CD4-positive, alpha-beta T cell treated with Interleukin-6 for 4 hours (primary cell): ENCODE measurements around the gene MED22.
A peak's percentile ranks its signal among the peaks of the same experiment; 100 is the strongest.
"Not testable (repeated sequence)": the region's sequence is repeated elsewhere in the genome, so short reads cannot be mapped to it uniquely, and the experiment has no call there.

Source experiments
- DNase-seq: peaks from one replicate; pipeline ENCODE4 v3.0.0-alpha.2; 2020; ENCODE audit warnings: mixed read lengths

MED22 gene

DNA sequence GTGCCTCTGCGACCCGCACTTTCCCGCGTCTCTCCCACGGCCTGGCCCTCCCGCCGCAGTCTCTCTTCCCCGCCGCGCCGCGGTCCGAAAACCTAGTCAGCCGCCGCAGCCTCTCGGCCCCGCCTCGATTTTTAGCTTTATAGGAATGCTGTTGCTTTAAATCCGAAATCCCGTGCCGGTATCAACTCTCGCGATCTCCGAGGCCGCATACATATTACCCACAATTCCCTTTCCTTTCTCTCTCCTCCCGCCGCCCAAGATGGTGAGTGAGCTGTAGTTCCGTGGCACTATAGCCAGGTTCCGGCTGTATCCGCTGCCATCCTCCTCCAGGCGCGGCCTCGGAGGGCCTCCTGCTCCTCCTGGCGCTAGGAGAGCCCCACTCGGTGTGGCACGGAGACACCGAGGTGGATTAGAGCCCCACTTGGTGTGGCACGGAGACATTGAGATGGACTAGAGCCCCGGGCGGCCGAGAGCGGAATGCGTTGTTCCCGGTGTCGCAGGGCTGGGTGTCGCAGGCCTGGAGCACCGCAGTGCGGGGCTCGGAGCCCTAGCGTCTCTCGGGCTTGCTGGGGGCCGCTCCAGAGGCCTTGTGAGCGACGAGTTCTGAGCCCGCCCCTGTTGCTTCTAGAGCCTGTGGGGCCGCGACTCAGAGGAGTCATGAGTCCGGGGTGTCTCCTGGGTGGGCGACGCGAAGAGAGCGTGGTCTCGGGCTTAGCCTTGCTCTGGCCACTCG lies at the start of gene MED22, which contains the start of gene RPL7A:
TSS of gene MED22 (minus strand) at position 147 of the 733 bp plus-strand sequence. CDS start 1,469 bp downstream, outside the sequence.
TSS of gene RPL7A (plus strand) at position 234 of the 733 bp plus-strand sequence. CDS start at position 260, 26 bp downstream.
- DNase-seq: peak; percentile 93

DNA sequence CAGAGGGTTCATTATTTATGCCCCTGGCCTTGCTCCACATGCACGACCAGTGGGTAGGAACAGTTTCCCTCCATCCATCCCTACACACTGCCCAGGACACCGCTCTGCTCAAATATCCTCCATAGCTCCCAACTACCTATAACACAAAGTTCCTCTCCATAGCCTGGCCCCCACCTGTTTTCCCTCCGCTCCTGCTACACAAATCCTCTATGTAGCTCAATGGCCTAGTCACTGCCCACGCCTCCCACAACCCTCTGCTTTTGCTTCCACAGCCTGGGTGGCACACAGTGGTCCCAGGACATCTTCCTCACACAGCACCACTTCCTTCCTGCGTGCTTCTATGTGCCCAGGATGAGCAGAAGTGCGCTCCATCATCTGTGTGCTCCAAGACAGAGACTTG lies 49.4 kb upstream of the MED22 start:
- DNase-seq: no peak

DNA sequence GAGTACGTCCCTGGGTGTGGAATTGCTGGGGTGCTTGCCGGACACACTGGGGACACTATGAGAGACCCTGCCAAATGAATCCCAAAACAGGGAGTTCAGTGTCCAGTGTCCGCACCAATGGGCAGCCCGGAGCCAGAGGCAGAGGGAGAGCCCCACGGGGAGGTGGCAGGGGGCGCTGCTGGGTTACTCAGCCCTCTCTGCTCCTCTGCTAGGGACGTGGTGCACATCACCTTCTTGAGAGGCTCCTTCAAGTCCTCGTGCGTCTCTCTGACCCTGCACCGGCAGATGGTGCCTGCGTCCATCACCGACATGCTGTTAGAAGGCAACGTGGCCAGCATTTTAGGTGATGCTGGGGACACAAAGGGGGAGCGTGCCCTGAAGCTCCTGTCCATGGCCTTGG lies 49.0 kb upstream of the MED22 start:
- DNase-seq: peak; percentile 9

DNA sequence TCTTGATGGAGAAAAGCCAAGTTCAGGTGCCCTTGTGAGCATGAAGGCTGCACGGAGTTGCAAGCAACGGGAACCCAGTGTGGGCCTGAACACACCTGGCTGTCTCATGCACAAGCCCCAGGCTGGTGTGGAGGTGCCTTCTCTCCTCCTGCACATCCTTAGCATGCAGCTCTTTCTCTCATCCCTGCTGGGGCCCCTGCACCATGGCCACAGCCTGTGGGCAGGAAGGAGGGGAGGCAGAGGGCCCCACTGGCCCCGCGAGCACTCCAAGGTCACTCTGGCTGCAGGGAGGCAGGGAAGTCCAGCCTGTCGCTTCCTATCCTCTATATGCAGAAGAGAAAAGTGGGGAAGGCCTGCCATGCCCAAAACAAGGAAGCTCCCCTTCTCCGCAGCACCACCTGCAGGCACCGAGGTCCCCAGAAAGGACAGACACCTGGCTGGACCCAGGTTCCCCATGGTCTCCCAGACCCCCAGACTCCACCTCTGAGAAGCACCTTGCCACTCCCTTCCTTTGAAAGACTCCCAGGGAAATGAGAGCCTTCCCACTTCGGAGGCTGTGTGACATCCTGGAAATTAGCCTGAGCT lies 46.8 kb upstream of the MED22 start:
- DNase-seq: no peak

DNA sequence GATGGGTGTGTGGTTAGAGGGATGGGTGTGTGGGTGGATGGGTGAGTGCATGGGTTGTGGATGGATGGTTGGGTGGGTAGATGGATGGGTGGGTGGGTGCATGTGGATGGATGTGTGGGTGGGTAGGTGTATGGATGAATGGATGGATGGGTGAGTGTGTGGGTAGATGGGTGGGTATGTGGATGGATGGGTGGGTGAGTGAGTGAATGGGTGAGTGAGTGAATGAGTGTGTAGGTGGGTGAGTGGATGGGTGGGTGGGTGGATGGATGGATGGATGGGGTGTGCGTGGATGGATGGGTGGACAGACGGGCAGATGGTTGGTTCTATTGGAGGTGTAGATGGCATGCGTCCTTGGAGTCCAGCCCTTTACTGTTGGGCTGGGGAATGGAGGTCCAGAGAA lies 45.5 kb upstream of the MED22 start:
- DNase-seq: no peak

DNA sequence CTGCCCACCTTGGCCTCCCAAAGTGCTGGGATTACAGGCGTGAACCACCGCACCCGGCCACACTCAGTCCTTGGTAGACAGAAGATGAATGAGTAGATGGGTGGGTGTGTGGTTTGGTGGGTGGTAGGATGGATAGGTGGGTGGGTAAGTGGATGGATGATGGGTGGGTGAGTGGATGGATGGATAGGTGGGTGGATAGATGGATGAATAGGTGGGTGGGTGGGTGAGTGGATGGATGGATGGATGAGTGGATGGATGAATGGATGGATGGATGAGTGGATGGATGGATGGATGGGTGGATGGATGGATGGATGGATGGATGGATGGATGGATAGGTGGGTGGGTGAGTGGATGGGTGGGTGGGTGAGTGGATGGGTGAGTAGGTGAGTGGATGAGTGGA lies 44.4 kb upstream of the MED22 start:
- DNase-seq: not testable (repeated sequence)

DNA sequence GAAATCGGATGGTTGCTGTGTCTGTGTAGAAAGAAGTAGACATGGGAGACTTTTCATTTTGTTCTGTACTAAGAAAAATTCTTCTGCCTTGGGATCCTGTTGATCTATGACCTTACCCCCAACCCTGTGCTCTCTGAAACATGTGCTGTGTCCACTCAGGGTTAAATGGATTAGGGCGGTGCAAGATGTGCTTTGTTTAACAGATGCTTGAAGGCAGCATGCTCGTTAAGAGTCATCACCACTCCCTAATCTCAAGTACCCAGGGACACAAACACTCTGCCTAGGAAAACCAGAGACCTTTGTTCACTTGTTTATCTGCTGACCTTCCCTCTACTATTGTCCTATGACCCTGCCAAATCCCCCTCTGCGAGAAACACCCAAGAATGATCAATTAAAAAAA lies 43.5 kb upstream of the MED22 start:
- not testable (repeated sequence) for DNase-seq

DNA sequence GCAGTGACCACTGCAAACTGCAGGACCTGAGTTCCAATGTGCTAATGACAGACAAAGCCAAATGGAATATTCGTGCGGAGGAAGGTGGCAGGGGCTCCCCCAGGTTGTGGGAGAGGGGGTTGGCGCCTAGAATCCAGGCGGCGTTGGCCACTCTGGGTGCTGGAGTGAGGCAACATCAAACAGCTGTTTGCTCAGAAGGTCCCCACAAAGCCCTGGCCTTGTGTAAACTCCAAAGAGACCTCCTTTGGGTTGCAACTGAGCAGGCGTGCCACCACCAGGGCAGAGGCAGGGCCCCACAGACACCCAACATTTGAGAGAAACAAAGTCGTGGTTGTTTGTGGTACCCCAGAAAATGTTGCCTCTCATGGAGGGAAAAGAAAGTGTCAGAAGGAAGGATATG lies 42.8 kb upstream of the MED22 start:
- DNase-seq: no peak

DNA sequence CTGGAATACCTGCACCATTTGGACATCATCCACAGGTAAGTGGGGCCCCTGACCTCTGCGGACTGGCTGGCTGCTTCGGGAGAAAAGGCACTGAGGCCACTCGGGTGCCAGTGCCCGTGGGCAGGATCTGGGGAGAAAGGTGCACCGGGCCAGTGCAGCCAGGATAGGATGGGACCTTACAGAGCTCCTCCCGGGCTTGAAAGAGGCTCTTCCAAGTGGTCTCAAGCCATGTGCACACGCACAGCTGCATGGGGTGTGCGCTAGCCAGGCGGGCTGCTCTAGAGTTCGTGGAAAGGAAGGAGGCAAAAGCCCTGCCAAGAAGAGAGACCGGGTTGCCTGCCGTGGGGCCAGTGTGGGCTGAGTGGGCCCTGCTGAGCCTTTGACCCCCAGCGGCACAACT lies 41.6 kb upstream of the MED22 start:
- no peak for DNase-seq

DNA sequence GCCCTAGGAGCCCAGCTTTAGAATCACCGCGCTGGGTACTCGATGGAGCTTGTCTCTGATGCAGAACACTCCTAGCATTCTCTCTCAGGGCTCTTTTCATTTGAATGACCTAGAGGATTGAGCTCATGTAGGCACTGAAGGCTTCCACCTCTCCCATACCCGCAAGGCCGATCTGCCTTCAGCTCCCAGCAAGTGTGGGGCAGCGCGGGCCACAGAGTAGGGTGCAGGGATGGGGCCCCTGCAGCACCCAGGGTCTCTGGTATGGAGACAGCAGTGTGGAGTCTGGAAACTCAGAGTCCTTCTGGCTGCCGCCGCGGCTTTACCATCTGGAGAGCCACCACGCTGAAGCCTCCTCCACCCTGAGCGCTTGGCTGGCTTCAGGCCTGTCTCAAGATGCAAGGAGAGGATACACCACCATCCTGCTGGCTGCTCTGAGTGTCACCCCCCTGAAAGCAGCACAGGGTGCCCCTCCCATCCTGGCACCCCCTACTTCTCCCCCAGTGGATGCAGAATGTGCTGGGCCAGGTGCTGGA lies 41.2 kb upstream of the MED22 start:
- no peak for DNase-seq

DNA sequence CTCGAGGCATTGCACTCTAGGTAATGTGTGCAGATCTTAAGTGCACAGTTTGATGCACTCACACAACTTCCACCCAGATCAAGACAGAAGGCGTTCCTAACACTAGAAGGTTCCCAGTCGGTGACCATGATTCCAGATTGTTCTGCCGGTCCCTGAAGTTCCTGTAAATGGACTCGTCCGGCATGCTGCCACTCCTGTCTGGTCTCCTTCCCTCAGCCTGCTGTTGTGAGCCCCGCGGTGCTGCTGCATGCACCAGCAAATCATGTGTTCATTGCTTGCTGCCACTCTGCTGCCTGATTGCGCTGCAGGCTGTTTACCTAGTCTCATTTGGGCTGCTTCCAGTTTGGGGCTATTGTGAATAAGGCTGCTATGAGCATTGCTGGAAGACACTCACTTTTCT lies 39.7 kb upstream of the MED22 start:
- no peak for DNase-seq

DNA sequence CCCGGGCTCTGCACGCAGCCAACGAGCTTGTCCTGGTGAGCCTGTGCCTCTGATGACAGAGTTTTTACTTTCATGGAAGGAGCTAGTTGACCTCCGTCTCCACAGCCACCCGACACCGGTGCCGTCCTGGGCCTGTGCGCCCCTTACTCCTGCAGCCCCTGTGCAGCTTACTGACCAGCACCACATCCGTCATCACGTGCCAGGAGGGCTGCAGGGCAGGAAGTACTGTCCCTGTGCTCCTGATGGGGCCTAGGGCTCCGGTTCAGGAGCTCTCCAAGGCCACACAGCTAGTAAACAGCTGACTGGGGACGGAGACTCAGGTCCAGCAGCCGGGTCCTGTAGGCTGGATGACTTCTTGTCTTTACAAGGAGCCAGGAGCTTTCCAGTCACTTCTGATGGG lies 38.4 kb upstream of the MED22 start:
- DNase-seq: no peak

DNA sequence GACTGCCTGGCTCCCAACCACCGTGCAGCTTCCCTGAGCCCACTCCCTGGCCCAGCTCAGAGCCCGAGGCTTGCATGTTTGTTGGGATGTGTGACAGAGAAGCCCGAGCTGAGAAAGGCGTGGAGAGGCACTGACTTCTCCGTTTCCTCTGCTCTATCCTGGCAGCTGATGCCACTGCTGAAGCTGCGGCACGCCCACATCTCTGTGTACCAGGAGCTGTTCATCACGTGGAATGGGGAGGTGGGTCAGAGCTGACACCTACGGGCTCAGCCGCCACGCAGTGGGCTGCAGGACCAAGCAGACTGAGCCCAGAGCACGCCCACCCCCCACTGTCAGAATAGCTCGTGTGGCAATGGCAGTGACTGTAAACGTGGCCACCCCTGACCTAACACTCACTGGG lies 37.5 kb upstream of the MED22 start:
- no peak for DNase-seq

DNA sequence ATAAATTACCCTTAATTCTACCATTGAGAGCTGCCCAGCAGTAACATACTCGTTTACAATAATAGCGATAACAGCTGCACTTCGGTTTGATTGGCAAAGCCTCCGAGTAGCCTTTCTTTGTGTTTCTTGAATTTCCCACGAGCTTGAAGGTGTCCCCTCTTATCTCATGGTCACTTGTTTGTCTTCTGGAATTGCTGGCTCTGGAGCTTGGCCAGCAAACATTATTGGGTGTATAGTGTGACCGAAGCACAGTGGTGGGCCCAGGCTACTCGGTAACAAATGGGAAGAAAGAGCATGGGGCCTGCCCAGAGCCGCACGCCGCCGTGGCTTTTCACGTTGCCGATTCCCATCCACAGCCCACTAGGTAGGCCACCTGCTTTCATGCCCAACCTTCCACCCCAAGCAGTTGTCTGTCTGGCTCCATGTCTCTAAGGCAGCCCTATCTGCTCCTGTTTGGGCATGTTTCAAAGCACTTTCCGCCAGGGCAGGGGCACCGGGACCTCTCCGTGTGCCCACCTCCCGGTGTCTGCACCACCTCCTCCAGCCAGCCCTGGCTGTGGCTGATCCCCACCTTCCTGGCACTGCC lies 36.9 kb upstream of the MED22 start:
- no peak for DNase-seq

DNA sequence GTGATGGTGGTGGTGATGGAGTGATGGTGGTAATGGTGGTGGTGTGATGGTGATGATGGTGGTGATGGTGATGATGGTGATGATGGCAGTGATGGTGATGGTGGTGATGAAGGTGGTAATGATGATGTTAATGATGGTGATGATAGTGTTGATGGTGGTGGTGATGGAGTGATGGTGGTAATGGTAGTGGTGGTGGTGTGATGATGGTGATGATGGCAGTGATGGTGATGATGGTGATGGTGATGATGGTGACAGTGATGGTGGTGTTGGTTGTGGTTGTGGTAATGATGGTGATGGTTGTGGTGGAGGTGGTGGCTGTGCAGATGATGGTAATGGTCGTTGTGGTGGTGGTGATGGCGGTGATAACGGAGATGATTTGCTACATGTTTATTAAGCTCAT lies 35.5 kb upstream of the MED22 start:
- DNase-seq: no peak

DNA sequence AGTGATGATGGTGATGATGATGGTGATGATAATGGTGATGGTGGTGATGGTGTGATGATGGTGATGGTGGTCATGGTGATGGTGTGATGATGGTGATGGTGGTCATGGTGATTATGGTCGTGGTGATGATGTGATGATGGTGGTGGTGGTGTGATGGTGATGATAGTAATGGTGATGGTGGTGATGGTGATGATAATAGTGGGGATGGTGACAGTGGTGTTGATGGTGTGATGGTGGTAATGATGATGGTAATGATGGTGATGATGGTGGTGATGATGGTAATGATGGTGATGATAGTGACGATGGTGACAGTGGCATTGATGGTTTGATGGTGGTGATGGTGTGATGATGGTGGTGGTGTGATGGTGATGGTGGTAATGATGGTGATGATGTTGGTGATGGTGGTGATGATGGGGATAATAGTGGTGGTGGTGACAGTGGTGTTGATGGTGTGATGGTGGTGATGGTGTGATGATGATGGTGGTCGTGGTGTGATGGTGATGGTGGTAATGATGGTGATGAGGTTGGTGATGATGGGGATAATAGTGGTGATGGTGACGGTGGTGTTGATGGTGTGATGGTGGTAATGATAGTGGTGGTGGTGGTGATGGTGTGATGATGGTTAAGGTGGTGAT lies 34.7 kb upstream of the MED22 start:
- DNase-seq: no peak

DNA sequence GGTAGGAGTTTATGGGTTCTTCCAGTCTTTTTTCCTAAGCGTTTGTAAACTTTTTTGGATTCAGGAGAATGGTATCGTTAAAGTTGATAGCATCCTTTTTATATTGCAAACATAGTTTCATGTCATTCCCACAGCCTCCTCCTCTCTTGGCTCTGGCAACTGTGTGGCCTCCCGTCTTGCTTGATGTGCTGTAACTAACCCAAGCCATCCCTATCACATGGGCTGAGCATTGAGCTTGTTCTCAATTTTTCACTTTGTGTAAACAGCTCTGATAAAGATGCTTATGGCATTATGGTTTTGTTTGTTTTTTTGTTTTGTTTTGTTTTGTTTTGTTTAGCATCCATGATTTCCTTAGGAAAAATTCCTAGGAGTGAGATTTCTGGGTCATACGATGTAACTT lies 32.8 kb upstream of the MED22 start:
- DNase-seq: no peak

DNA sequence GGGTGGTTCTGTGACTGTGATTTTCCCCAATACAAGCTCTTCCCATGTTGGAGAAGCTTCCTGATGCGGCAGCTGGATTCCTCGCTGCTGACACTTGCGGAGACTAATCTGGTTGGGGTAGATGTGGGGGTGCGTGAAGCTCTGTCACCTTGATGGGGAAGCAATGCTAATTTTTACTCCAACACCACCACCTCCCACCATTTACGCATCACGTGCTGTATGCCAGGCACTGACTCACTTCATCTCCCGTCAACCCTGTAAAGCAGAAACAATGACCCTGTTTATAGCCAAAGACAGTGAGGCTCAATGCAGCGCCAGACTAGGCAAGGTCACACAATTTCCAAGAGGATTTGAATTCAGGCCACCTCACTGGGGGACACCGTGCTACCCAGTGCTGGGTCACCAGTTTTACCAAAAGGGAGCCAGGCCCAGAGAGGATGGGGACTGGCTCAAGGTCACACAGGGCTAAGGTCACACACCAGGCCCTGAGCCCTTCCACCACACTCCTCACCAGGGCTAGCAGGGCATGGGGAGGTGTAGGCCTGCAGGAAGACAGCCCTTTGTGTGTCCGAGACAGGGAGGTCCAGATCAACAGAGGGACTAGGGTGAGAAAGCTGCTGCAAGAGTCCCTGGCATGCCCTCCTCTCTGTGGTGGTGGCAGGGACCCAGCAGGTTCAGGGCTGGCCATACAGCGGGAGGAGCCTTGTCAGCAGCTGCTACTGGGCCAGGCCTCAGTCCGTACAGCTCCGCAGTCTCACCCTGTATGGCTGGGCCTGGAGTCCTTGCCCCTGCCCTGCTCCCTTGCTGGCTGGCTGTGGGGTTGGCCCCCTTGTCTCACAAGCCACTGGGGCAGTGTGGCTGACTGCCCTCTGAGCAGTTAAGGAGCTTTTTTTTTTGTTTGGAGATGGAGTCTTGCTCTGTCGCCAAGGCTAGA lies 31.5 kb upstream of the MED22 start:
- DNase-seq: no peak

DNA sequence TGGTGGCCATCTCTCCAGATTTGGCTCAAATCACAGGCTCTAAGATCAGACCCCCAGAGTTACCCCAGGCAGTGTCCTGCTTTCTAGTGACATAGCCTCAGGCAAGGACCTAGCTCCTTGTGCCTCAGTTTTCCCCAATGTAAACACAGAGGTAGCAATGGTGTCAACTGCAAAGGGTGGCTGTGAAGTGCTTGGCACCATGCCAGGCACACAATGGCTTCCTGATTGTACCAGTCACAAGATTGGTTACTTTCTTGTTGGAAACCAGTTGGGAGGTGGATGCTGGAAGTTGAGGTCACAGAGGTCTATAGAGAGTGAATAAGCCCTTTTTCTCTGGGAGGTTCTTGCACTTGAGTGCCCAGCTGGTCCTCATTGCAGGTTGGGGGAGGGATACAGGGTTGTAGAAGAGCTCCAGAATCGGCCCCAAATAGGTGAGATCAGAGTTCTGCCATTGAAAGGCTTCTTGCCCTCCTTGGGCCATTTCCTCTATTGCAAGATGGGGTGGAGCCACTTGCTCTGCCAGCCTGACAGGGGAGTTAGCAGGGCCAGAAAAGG lies 30.6 kb upstream of the MED22 start:
- DNase-seq: no peak

DNA sequence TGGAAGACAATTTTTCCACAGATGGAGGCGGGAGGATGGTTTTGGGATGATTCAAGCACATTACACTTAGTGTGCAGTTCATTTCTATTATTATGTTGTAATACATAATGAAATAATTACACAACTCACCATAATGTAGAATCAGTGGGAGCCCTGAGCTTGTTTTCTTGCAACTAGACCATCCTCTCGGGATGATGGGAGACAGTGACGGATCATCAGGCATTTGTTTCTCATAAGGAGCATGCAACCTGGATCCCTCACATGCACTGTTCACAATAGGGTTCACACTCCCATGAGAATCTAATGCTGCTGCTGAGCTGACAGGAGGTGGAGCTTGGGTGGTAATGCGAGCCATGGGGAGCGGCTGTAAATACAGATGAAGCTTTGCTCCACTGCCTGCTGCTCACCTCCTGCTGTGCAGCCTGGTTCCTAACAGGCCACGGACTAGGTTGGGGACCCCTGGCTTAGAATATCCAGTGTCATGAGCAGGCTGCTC lies 29.8 kb upstream of the MED22 start:
- DNase-seq: no peak

DNA sequence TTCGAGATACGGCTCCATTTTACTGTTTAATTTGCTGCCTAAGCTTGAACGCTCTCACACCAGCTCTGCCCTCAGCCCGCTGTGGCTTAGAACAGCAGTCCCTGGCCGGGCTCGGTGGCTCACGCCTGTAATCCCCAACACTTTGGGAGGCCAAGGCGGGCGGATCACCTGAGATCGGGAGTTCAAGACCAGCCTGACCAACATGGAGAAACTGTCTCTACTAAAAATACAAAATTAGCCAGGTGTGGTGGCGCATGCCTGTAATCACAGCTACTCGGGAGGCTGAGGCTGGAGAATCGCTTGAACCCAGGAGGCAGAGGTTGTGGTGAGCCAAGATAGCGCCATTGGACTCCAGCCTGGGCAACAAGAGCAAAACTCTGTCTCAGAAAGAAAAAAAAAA lies 29.3 kb upstream of the MED22 start:
- DNase-seq: not testable (repeated sequence)
